Measurements from ENCODE around the gene FAM78A. TPM values are rescaled to one million over a fixed set of nuclear protein-coding genes. Genes with fewer than 3 reads are reported as not detected.
"Not testable (repeated sequence)": the region's sequence is repeated elsewhere in the genome, so short reads cannot be mapped to it uniquely, and the experiment has no call there.

Gene FAM78A
- total and polyA plus RNA-seq, 7 donors, result 4.3 to 17.6 (median 11.5) TPM

DNA sequence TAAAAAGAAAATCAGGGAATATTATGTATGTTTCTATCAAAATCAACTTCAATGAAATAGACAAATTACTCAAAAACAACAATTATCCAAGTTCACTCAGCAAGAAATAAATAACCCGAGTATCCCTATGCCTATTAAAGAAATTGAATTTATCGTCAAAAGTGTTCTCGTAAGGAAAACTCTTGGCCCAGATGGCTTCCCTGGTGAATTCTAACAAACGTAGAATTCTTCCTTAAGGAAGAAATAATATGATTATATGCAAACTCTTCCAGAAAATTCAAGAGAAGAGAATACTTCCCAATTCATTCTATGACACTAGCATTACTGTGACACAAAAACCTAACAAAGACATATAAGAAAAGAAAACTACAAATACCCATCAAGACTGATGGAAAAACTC is 29.7 kb downstream of the FAM78A start:
- WGBS, 3 donors, result 69 to 83% (median 80%) methylated on average over 4 of the region's 4 CpGs
- Histone ChIP-seq H3K36me3 (ENCODE audit: insufficient read depth in 1 of 2, low read depth in 1 of 2) (no peaks in the 10 kb centered on the region), H3K4me3 (no peak overlapping the region), H3K9me3 (peaks cover 3% of the 10 kb centered on the region), H3K4me1 (no peaks in the 10 kb centered on the region), H3K27me3 (ENCODE audit: insufficient read depth in 3 of 3, low read length in 2 of 3) (no peaks in the 10 kb centered on the region), H3K27ac (no peak overlapping the region)
- intact Hi-C loops (cut with DNase I), result loop anchor here in 1 of 2 donors (10.0 kb wide), 1 partner anchor 88 kb away; no protein-coding TSS in a partner anchor
- DNase-seq (no peak), ATAC-seq (no peak)
- TF ChIP-seq, protein P1, sequence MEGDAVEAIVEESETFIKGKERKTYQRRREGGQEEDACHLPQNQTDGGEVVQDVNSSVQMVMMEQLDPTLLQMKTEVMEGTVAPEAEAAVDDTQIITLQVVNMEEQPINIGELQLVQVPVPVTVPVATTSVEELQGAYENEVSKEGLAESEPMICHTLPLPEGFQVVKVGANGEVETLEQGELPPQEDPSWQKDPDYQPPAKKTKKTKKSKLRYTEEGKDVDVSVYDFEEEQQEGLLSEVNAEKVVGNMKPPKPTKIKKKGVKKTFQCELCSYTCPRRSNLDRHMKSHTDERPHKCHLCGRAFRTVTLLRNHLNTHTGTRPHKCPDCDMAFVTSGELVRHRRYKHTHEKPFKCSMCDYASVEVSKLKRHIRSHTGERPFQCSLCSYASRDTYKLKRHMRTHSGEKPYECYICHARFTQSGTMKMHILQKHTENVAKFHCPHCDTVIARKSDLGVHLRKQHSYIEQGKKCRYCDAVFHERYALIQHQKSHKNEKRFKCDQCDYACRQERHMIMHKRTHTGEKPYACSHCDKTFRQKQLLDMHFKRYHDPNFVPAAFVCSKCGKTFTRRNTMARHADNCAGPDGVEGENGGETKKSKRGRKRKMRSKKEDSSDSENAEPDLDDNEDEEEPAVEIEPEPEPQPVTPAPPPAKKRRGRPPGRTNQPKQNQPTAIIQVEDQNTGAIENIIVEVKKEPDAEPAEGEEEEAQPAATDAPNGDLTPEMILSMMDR (IDR thresholded peaks at IDR 0.05), result no peak

DNA sequence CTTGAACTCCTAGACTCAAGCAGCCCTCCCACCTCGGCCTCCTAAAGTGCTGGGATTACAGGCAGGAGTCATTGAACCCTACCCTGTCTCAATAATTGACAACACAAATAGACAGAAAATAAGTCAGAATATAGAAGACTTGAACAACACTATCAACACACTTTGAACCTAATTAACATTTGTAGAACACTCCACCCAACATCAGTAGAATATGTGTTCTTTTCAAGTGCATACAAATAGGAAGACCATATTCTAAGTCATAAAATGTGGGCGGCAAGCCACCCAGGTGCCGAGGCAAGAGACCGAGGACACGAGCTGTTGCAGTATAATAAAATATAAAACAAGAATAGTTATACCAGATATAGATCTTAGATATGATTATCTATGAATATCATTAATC is 32.0 kb downstream of the FAM78A start:
- intact Hi-C loops (cut with DNase I), result loop anchor here in 1 of 2 donors (10.0 kb wide), 1 partner anchor 90 kb away; no protein-coding TSS in a partner anchor
- ATAC-seq; H3K4me1 ChIP-seq; DNase-seq; H3K36me3 ChIP-seq (ENCODE audit: insufficient read depth in 1 of 2, low read depth in 1 of 2); H3K4me3 ChIP-seq; H3K9me3 ChIP-seq; H3K27me3 ChIP-seq (ENCODE audit: insufficient read depth in 3 of 3, low read length in 2 of 3); H3K27ac ChIP-seq: not testable (repeated sequence)
- WGBS, 3 donors, result 95 to 98% (median 96%) methylated on average over 5 of the region's 5 CpGs

DNA sequence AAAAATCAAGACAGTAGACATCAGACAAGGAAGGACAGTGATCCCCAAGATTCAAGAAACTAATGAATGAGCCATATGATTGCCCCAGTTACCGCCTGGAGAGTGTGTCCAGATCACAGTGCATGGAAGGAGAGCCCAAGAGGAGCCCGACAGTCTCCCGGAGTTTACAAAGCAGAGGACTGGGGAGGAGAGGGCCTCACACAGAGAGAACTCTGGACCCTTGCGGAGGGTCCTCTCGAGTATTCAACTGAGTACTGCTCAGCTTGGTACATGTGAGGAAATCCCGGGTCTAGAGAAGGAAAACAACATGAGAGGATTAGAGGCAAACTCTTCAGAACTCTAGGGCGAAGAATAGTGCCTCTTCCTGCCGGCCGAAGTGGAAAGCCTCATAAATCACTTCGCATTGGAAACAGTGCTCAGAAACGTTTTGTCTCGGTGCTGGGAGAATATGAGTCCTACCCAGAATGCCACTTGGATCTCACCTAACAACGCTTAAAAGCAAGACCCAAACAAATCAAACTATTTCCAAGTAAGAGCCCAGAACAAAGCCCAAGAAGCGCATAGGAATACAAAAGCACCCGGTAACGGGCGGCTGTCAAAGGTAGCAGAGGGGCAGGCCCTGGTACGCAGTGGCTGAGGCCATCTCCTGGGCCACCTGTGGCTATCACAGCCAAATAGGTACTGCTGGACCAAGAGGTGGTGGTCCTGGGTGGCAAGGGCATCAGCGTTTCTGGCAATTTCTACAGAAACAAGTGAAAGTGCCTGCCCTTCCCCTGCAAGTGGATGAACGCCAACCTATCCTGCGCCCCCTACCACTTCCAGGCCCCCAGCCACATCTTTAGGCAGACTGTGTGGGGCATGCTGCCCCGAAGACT is 36.0 kb downstream of the FAM78A start:
- 76 to 79% (median 78%) methylated on average over 22 of the region's 22 CpGs for WGBS, 3 donors

DNA sequence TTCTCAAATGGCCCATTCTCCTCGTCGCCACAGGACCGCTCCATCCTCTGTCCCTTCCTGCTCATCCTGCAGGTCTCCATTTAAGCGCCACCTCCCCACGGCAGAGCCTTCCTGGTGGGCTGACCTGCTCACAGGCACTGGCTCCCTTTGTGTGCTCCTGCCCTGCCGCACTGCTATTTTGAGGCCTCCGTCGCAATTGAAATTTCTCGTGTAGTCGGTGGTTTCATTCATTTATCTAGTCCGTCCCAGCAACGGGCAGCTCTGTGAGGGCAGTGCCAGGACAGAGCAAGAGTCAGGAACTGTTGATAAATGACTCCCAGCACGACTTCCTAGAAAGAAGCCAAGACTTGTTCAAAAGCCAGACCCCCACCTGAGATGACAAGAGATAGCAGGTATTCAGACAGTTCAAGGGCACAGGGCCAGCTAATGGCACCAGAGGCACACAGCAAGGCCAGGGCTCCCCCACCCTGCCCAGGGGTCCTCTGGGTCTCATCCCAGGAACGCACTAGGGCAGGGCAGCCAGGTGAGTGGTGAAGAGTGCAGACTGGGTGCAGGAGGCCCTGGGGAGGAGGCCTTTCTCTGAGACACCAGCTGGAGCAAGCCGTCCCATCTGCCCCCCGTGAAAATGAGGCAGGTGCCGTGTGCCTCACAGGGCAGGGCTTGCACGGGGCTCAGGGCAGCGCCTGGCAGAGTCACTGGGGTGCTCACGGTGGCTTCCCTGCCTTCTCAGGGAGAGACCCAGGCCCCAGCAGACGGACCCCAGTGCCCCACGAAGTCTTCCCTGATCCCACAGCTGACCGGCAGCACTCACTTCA is 36.9 kb downstream of the FAM78A start:
- ATAC-seq (no peak), DNase-seq (no peak)
- H3K9me3 ChIP-seq, result peaks cover 3% of the 10 kb centered on the region
- intact Hi-C loops (cut with DNase I), result loop anchor here in 1 of 2 donors (5.0 kb wide), 1 partner anchor 98 kb away; no protein-coding TSS in a partner anchor
- H3K4me1 ChIP-seq, result peaks cover 27% of the 10 kb centered on the region
- 81 to 82% (median 81%) methylated on average over 23 of the region's 23 CpGs for WGBS, 3 donors
- H3K27ac ChIP-seq, result peak overlapping the region; percentile 66
- TF ChIP-seq, protein P1 (IDR thresholded peaks at IDR 0.05), result no peak
- H3K27me3 ChIP-seq (ENCODE audit: insufficient read depth in 3 of 3, low read length in 2 of 3), result no peaks in the 10 kb centered on the region
- H3K4me3 ChIP-seq, result no peak overlapping the region
- peaks cover under 1 to 3% of the 10 kb centered on the region in 2 donors for H3K36me3 ChIP-seq (ENCODE audit: insufficient read depth in 1 of 2, low read depth in 1 of 2)

More for the DNA sequence above, 36.0 kb downstream of the FAM78A start:
- DNase-seq (no peak), ATAC-seq (no peak)
- Histone ChIP-seq H3K27ac (no peak overlapping the region), H3K27me3 (ENCODE audit: insufficient read depth in 3 of 3, low read length in 2 of 3) (no peaks in the 10 kb centered on the region), H3K4me1 (peaks cover 23% of the 10 kb centered on the region), H3K4me3 (no peak overlapping the region), H3K9me3 (peaks cover 3% of the 10 kb centered on the region), H3K36me3 (ENCODE audit: insufficient read depth in 1 of 2, low read depth in 1 of 2) (no peaks in the 10 kb centered on the region)
- intact Hi-C loops (cut with DNase I), result loop anchor here in 1 of 2 donors (10.0 kb wide), 1 partner anchor 95 kb away; no protein-coding TSS in a partner anchor
- TF ChIP-seq, protein P1 (IDR thresholded peaks at IDR 0.05), result no peak

Data from psoas muscle (tissue), 8 donors.